Neural progenitor cell (in vitro differentiated cells): ENCODE results near the gene FOLR2.

ENCODE experiments used
- CTCF ChIP-seq: fragments of 200-600 bp; sonication (generic); IDR thresholded peaks from 2 replicates; pipeline ENCODE4 v1.5.1; 2017; ENCODE audit warnings: antibody characterized with exemption, mild to moderate bottlenecking
- EZH2 ChIP-seq: fragments of 200-600 bp; sonication (generic); IDR thresholded peaks from 2 replicates; pipeline ENCODE4 v1.6.1; 2017; ENCODE audit warnings: antibody characterized with exemption, mild to moderate bottlenecking, moderate library complexity
- EZH2phosphoT487 ChIP-seq: fragments of 200-600 bp; sonication (generic); IDR thresholded peaks from 2 replicates; pipeline ENCODE4 v1.6.1; 2017; ENCODE audit warnings: antibody characterized with exemption

DNA sequence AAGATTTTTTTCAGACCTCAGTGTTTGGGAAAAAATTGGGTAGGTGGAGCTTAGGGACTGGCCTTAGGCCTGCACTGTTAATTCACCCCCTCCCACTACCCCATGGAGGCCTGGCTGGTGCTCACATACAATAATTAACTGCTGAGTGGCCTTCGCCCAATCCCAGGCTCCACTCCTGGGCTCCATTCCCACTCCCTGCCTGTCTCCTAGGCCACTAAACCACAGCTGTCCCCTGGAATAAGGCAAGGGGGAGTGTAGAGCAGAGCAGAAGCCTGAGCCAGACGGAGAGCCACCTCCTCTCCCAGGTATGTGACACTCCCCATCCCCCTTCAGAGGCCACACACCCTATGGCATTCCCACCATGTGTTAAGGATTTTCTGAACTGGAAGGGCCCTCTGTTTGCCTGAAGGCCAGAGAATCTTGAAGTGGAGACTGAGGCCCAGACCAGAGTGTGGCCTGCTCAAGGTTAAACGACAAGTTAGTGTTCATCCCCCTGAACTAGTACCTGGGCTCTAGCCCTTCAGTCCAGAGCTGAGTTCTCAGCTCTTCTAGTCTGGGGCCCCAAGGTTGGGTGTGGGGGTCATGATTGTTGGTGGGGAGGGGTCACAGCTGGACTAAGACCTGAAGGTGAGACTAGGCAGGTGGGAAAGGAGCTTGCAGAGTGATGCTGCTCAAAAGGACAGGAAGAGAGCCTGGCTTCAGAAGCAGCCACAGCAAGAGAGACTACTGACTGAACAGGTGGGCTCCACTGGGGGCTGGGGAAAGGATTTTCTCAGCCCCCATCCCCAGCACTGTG lies 26.9 kb upstream of the FOLR2 start:
- TF ChIP-seq CTCF (no peak), EZH2 (no peak), EZH2phosphoT487 (no peak)
